PC-9 (cell line): ENCODE measurements around the gene TUBB2B. TPM values are rescaled to one million over a fixed set of nuclear protein-coding genes. Genes with fewer than 3 reads are reported as not detected.

Source experiments
- BruUV-seq: library from RNA; stranded (reverse); fragments of 400-500 nt; replicated peaks from 2 replicates; lab custom pipeline; 2021; lab: Mats Ljungman, UMichigan
- CTCF ChIA-PET: fragments of 300-600 bp; sonication (Branson Sonifier 250); formaldehyde crosslinking; loops from one replicate; lab custom pipeline; 2022; ENCODE audit warnings: antibody characterized with exemption; lab: Charles Lee
- POLR2A ChIA-PET: fragments of 300-600 bp; sonication (Branson Sonifier 250); formaldehyde crosslinking; loops from one replicate; lab custom pipeline; 2022; ENCODE audit warnings: antibody characterized with exemption; ENCODE audit not compliant: unreplicated experiment; lab: Charles Lee
- DNase-seq, 2 experiments: peaks; one replicate each; pipeline versions ENCODE4 v3.0.0 to v3.0.0-alpha.2; 2015 to 2022; ENCODE audit warnings: mixed read lengths in 1 of 2
- H2AFZ ChIP-seq: fragments of 200-600 bp; sonication (generic); 2 replicates; pipeline ENCODE4 v1.8.1; 2017; ENCODE audit warnings: antibody characterized with exemption
- H3F3A ChIP-seq: fragments of 200-600 bp; sonication (generic); 2 replicates; pipeline ENCODE4 v1.8.1; 2017; ENCODE audit warnings: antibody characterized with exemption, mild to moderate bottlenecking, low read depth; ENCODE audit not compliant: insufficient read depth
- H3K27ac ChIP-seq: fragments of 200-600 bp; sonication (generic); 2 replicates; pipeline ENCODE4 v1.6.1; 2016; ENCODE audit warnings: mixed run types
- H3K27me3 ChIP-seq: fragments of 200-600 bp; sonication (generic); 2 replicates; pipeline ENCODE4 v1.6.1; 2016; ENCODE audit warnings: low read depth, mixed run types; ENCODE audit not compliant: insufficient read depth
- H3K36me3 ChIP-seq: fragments of 200-600 bp; sonication (generic); 2 replicates; pipeline ENCODE4 v1.6.1; 2016; ENCODE audit warnings: low read depth, mixed run types
- H3K4me1 ChIP-seq: fragments of 200-600 bp; sonication (generic); replicated peaks from 2 replicates; pipeline ENCODE4 v1.6.1; 2016; ENCODE audit warnings: mixed run types; ENCODE audit not compliant: insufficient read depth
- H3K4me2 ChIP-seq: fragments of 200-600 bp; sonication (generic); 2 replicates; pipeline ENCODE4 v1.6.1; 2017; ENCODE audit warnings: mixed run types
- H3K4me3 ChIP-seq: fragments of 200-600 bp; sonication (generic); 2 replicates; pipeline ENCODE4 v1.6.1; 2016; ENCODE audit warnings: mixed run types
- H3K79me2 ChIP-seq: fragments of 200-600 bp; sonication (generic); 2 replicates; pipeline ENCODE4 v1.6.1; 2017; ENCODE audit warnings: low read depth, mixed run types
- H3K9me2 ChIP-seq: fragments of 200-600 bp; sonication (generic); 2 replicates; pipeline ENCODE4 v1.8.1; 2017; ENCODE audit warnings: mild to moderate bottlenecking; ENCODE audit not compliant: insufficient read depth
- H3K9me3 ChIP-seq: fragments of 200-600 bp; sonication (generic); 2 replicates; pipeline ENCODE4 v1.8.1; 2016; ENCODE audit warnings: low read depth; ENCODE audit not compliant: insufficient read depth
- H4K20me1 ChIP-seq: fragments of 200-600 bp; sonication (generic); 2 replicates; pipeline ENCODE4 v1.8.1; 2017; ENCODE audit not compliant: insufficient read depth
- CTCF ChIP-seq: fragments of 200-600 bp; sonication (generic); conservative IDR thresholded peaks from 2 replicates; pipeline ENCODE4 v1.6.1; 2017; ENCODE audit warnings: mixed run types, antibody characterized with exemption, mild to moderate bottlenecking, moderate library complexity
- EZH2 ChIP-seq: fragments of 200-600 bp; sonication (generic); IDR thresholded peaks from 2 replicates; pipeline ENCODE4 v1.8.0; 2017; ENCODE audit warnings: antibody characterized with exemption, low read depth
- intact Hi-C: fragments of 100-400 bp; cut with micrococcal nuclease; formaldehyde crosslinking; loops from one replicate; pipeline ENCODE4 v1.10.0; 2022; ENCODE audit not compliant: unreplicated experiment
- total RNA-seq: library from RNA; stranded (reverse); gene quantifications from 2 replicates; pipeline ENCODE4 v1.2.3, GENCODE V29; 2021

TUBB2B gene
- total RNA-seq, 1 experiment from 2014 or later, result 1.3 TPM

DNA sequence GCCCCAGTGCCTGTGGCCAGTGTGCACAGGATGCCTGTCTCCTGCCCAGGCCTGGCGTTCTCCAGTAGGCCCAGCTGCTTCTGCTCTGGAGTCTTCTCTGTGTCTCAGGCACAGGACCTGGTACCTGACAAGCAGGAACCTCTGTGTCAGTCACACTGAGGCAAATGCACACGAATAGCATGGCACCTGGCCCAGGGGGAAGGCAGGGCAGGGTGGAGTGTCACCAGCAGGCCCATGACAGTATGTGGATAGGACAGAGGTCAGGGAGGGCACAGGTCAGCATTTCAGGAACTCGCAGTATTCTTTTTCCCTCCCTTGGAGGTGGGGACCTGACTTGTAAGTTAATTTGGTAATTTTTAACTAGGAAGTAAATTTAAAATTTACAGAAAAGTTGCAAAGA is 36.9 kb upstream of the TUBB2B start:
- ChIA-PET POLR2A (no interaction called here), CTCF (no interaction called here)
- DNase-seq, result no peak
- Histone ChIP-seq H3K9me2 (no peaks in the 10 kb centered on the region), H3K4me1 (0 out of 2 replicates have a peak, but pooled peaks cover 5% of the 10 kb centered on the region), H3K36me3 (no peaks in the 10 kb centered on the region), H3K27me3 (no peaks in the 10 kb centered on the region), H3K27ac (no peak overlapping the region), H3K9me3 (no peaks in the 10 kb centered on the region), H4K20me1 (no peaks in the 10 kb centered on the region; the same call in 1 of the 2 replicates), H2AFZ (no peak overlapping the region), H3K4me3 (no peak overlapping the region), H3K79me2 (peaks cover 32% of the 10 kb centered on the region), H3K4me2 (no peak overlapping the region), H3F3A (no peaks in the 10 kb centered on the region)
- TF ChIP-seq CTCF, result no peak
- TF ChIP-seq EZH2, result no peak
- intact Hi-C loops, result no loop called here
- no TSS peak for BruUV-seq

DNA sequence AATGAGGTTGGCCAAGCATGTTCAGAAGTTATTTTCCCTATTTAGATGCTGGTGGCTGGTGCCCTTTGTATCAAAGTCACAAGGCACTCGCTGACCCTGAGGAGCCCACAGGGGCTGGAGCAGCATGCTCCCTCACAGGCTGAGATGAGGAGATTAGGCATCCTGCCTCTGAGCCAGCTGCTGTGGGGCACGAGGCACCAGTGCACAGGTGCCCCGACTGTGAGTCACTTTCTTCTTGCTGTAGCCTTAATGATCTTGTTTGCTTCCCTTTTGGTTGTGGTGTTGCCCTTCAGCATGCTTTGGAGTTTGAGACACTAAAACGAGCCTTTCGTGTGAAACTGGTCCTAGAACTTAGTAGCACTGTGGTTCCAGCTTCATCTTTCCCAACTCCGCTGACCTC is 35.6 kb upstream of the TUBB2B start:
- TF ChIP-seq CTCF, result no peak
- TF ChIP-seq EZH2, result no peak
- ChIA-PET CTCF (no interaction called here), POLR2A (no interaction called here)
- Histone ChIP-seq H3K4me2 (no peak overlapping the region), H3K36me3 (no peaks in the 10 kb centered on the region), H3K9me3 (no peaks in the 10 kb centered on the region), H4K20me1 (no peaks in the 10 kb centered on the region; the same call in 1 of the 2 replicates), H3K9me2 (no peaks in the 10 kb centered on the region), H3K27ac (no peak overlapping the region), H3F3A (no peaks in the 10 kb centered on the region), H3K4me1 (0 out of 2 replicates have a peak, but pooled peaks cover 5% of the 10 kb centered on the region), H3K79me2 (peaks cover 35% of the 10 kb centered on the region), H3K4me3 (no peak overlapping the region), H2AFZ (no peak overlapping the region), H3K27me3 (no peaks in the 10 kb centered on the region)
- intact Hi-C loops, result no loop called here
- no TSS peak for BruUV-seq
- DNase-seq, result no peak

- no peak for DNase-seq
- Histone ChIP-seq H3K4me3 (no peak overlapping the region), H2AFZ (no peak overlapping the region), H3K9me3 (no peaks in the 10 kb centered on the region), H3K4me2 (no peak overlapping the region), H4K20me1 (no peaks in the 10 kb centered on the region; the same call in 1 of the 2 replicates), H3K9me2 (no peaks in the 10 kb centered on the region), H3F3A (no peaks in the 10 kb centered on the region), H3K36me3 (no peaks in the 10 kb centered on the region), H3K79me2 (peaks cover 35% of the 10 kb centered on the region), H3K27ac (no peak overlapping the region), H3K4me1 (0 out of 2 replicates have a peak, but pooled peaks cover 5% of the 10 kb centered on the region), H3K27me3 (no peaks in the 10 kb centered on the region)
- ChIA-PET CTCF (no interaction called here), POLR2A (no interaction called here)
- no peak for TF ChIP-seq EZH2
- TF ChIP-seq CTCF, result no peak
- BruUV-seq, result no TSS peak
- intact Hi-C loops, result no loop called here
Measured at GRCh38 chr6:3261921-3262320, 34.5 kb upstream of the TUBB2B start.
